ENCODE measurements around the gene FAM3B.
A peak's percentile ranks its signal among the peaks of the same experiment; 100 is the strongest.

FAM3B gene

DNA sequence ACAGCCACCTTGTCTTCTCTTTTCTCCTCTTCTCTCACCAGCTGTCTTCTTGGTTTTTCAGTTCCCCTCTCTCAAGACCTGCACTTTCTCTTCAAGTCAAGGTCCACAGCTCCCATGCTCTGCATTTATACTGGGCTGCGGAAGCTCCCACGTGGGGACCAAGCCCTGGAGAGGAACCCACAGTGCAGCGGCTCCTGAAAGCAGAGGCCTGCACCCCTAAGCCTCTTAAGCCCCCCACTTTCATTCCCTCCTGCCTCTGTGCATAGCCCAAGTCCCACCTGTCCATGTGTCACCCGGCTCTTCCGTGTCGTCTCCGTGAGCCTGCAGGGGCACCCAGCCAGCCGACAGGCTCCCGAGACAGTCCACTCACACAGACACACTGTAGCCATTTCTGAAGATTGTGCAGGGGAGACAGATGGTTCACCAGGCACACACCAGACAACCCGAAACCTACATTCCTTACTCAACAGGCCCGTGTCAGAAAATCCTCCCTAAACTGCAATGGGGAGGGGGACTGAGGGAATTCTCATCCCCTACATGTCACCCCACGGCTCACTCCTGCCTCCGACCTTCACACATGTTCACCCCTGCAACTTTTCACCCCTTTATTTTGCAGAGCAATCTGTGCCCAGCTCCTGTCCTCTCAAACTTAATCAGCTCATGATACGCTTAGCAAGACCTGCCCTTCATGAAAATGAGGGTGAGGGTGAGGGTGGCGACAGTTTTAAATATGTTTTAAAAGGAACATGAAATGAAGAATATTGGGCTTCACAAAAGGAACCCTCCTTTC lies 51.5 kb downstream of the FAM3B start:
- FAIRE-seq (peak; percentile 95), DNase-seq (ENCODE audit: insufficient read length, low spot score) (peak; percentile 59)
- TF ChIP-seq PAX5 (IDR thresholded peaks at IDR 0.05; ENCODE audit: insufficient read depth, low read length, severe bottlenecking) (peak; percentile 33), SPI1 (IDR thresholded peaks at IDR 0.05; ENCODE audit: low read depth, low read length) (peak; percentile 98), POLR2AphosphoS5 (IDR thresholded peaks at IDR 0.05; ENCODE audit: low read depth, low read length) (peak; percentile 41; the same call in 1 of the 2 replicates), TAF1 (IDR thresholded peaks at IDR 0.05; ENCODE audit: low read depth, low read length) (0 out of 2 replicates have a peak, but pooled peaks have one; percentile 1), POU2F2 (IDR thresholded peaks at IDR 0.05; ENCODE audit: low read depth, low read length) (peak; percentile 58; the same call in 1 of the 2 replicates), POLR2A (IDR thresholded peaks at IDR 0.05; ENCODE audit: low read depth, low read length) (no peak)

DNA sequence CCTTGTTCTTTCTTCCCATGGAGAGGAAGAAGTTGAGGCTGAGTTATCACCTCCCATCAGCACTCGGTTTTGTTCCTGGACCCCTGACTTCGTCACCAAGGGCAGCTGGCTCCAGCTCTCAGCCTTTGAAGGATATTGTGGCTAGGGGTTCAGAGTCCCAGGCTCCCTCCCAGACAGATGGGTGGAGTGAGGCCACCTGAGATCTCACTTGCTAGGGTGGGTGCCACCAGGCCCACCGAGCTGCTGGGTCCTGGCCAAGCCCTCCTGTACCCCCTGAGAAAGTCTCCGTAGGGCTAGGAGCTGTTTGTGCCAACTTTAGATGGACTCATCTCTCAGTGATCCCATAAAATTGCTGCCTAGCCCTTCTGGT lies 52.1 kb downstream of the FAM3B start:
- DNase-seq (ENCODE audit: insufficient read length, low spot score) (no peak), FAIRE-seq (no peak)
- TF ChIP-seq POU2F2 (IDR thresholded peaks at IDR 0.05; ENCODE audit: low read depth, low read length) (no peak), PAX5 (IDR thresholded peaks at IDR 0.05; ENCODE audit: insufficient read depth, low read length, severe bottlenecking) (no peak), POLR2AphosphoS5 (IDR thresholded peaks at IDR 0.05; ENCODE audit: low read depth, low read length) (no peak), SPI1 (IDR thresholded peaks at IDR 0.05; ENCODE audit: low read depth, low read length) (no peak), POLR2A (IDR thresholded peaks at IDR 0.05; ENCODE audit: low read depth, low read length) (no peak), TAF1 (IDR thresholded peaks at IDR 0.05; ENCODE audit: low read depth, low read length) (no peak)

DNA sequence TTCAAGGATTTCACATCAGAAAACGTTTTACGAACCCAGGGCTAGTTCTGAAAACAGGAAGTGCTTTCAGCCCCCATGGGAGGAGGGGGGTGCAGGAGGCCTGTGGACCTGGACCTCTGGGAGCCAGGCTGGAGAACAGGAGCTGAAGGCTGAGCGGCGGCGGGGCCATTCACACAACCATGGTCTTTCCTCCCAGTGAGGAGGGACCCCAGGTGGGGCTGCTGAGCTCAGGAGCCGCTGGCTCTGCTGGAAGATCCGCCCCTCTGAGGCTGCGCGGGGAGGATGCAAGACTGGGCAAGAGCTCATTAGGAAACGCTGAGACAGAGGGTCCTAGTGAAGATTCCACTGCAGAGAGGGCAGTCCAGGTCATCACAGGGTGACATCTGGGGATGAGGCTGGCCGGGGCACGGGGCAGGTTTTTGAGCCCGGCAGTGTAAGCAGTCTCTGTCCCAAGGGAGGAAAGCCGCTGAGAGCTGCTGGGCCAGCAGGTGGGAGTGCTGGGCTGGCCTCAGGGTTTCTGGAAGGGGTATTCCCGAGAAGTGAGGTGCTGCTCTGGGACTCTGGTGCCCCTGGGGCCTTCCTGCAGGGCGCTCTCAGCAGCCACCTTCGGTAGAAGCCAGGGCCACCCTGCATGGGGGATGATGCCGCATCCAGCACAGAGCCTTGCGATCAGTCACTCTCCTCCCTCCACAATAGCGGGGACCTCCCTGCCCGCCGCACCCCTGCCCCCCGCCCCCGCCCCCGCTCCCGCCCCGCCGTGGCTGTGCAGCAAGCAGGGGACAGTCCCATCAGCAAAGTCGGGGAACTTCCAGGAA lies 52.7 kb downstream of the FAM3B start:
- no peak for FAIRE-seq
- peak; percentile 42 for DNase-seq (ENCODE audit: insufficient read length, low spot score)
- TF ChIP-seq PAX5 (IDR thresholded peaks at IDR 0.05; ENCODE audit: insufficient read depth, low read length, severe bottlenecking) (no peak), SPI1 (IDR thresholded peaks at IDR 0.05; ENCODE audit: low read depth, low read length) (peak; percentile 97), POU2F2 (IDR thresholded peaks at IDR 0.05; ENCODE audit: low read depth, low read length) (0 out of 2 replicates have a peak, but pooled peaks have one; percentile 22), POLR2AphosphoS5 (IDR thresholded peaks at IDR 0.05; ENCODE audit: low read depth, low read length) (peak; percentile 67; the same call in 1 of the 2 replicates), TAF1 (IDR thresholded peaks at IDR 0.05; ENCODE audit: low read depth, low read length) (0 out of 2 replicates have a peak, but pooled peaks have one; percentile 29), POLR2A (IDR thresholded peaks at IDR 0.05; ENCODE audit: low read depth, low read length) (no peak; the same call in 1 of the 2 replicates)

DNA sequence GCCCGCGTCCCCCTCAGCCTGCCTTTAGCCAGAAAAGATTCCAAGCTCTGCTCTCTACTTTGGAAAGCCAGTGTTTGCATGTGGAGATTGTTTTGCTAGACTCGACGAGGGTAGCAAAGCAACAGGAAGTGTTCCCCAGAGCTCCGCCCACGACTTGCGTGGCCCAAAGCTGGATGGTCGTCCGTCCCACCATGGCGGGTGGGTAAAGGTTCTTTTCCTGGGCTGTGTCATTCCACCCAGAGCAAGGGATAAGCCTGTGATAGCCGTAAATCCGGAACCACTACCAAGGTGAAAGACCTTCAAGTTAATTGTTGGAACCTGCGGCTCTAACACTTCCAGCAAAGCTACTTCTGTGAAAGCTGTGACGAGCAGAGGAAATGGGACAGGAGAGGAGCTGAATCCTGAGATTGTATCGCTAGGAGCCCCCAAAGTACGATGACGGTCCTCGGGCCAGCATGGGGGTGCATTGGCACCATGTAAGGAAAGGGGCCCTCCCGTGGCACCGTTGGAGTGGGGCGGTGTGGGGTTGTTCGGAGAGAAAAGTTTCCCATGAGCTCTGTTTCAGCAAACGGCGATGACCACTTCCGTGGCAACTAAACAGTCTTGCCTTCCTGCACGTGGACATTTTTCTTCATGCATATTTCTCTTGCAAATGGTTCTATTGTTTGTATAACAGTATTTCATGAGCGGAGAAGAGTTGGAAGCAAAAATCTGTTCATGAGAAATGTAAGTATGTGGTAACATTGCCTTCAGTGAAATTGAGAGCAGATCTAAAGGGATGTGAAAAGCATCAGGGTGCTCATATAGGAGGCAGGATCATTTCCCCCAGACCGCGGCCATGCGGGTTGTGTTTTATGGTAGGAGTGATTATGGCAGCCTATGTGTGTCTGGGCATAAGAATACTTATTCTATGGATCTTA lies 53.6 kb downstream of the FAM3B start:
- FAIRE-seq (peak; percentile 94), DNase-seq (ENCODE audit: insufficient read length, low spot score) (peak; percentile 64)
- peak; percentile 65 for TF ChIP-seq SPI1 (IDR thresholded peaks at IDR 0.05; ENCODE audit: low read depth, low read length)
- no peak for TF ChIP-seq TAF1 (IDR thresholded peaks at IDR 0.05; ENCODE audit: low read depth, low read length)
- peak; percentile 45; the same call in 1 of the 2 replicates for TF ChIP-seq POLR2A (IDR thresholded peaks at IDR 0.05; ENCODE audit: low read depth, low read length)

DNA sequence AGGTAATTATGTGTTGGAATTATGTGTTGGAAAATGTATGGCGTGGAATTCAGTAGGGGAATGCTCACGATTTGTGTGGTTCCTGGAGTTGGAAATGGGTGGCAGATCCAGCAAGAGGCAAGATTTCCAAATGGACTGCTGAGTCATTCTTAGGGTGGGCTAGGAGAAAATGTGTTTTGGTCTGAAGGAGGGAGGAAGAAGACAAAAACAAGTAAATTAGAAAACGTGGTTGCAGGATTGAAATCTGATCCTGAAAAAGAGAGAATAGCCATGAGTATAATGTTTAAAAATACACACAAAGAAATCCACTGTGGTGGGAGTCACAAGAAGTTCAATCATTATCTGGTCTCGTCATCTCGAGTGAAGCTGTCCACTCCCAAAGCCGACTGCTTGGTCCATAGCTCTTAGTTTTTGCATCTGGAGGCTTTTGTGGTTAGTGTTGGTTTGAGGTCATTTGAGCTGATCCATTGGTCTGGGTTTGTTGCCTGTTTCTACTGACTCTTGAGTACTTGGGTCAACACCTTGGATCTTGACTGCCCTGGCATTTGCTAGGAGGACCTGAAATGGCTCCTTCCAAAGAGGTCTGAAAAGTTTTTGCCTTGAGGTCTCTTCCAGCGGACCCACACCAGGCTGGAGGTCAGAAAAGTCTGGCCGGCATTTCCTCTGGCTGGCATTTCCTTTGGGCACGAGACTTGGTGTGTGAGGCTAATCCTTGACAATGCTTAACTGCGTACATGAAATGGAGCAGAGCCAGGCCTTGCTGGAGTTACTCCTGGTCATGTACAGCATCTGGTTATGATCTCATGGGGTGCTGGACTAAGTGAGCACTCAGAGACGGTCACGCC lies 54.5 kb downstream of the FAM3B start:
- FAIRE-seq (peak; percentile 41), DNase-seq (ENCODE audit: insufficient read length, low spot score) (no peak)
- TF ChIP-seq SPI1 (IDR thresholded peaks at IDR 0.05; ENCODE audit: low read depth, low read length) (no peak), PAX5 (IDR thresholded peaks at IDR 0.05; ENCODE audit: insufficient read depth, low read length, severe bottlenecking) (no peak), TAF1 (IDR thresholded peaks at IDR 0.05; ENCODE audit: low read depth, low read length) (no peak), POU2F2 (IDR thresholded peaks at IDR 0.05; ENCODE audit: low read depth, low read length) (no peak), POLR2AphosphoS5 (IDR thresholded peaks at IDR 0.05; ENCODE audit: low read depth, low read length) (no peak), POLR2A (IDR thresholded peaks at IDR 0.05; ENCODE audit: low read depth, low read length) (no peak)

DNA sequence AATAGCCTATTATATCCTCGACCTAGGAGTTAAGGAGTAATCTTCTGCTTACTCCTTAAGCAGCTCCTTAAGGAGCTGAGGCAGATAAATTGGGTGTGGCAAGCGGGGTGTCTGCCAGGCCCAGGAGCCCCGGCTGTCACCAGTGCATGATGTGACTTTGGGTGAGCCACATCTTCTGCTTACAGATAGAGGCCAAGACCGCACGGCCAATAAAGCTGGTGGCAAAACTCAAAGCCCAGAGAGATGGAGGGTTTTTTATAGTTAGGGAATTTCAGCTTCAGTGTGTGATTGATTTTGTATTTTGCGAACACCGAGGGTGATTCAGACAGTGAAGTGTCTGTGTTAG lies 55.1 kb downstream of the FAM3B start:
- TF ChIP-seq POU2F2 (IDR thresholded peaks at IDR 0.05; ENCODE audit: low read depth, low read length) (no peak), POLR2A (IDR thresholded peaks at IDR 0.05; ENCODE audit: low read depth, low read length) (no peak), PAX5 (IDR thresholded peaks at IDR 0.05; ENCODE audit: insufficient read depth, low read length, severe bottlenecking) (no peak), POLR2AphosphoS5 (IDR thresholded peaks at IDR 0.05; ENCODE audit: low read depth, low read length) (no peak), SPI1 (IDR thresholded peaks at IDR 0.05; ENCODE audit: low read depth, low read length) (no peak), TAF1 (IDR thresholded peaks at IDR 0.05; ENCODE audit: low read depth, low read length) (no peak)
- DNase-seq (ENCODE audit: insufficient read length, low spot score) (no peak), FAIRE-seq (no peak)

DNA sequence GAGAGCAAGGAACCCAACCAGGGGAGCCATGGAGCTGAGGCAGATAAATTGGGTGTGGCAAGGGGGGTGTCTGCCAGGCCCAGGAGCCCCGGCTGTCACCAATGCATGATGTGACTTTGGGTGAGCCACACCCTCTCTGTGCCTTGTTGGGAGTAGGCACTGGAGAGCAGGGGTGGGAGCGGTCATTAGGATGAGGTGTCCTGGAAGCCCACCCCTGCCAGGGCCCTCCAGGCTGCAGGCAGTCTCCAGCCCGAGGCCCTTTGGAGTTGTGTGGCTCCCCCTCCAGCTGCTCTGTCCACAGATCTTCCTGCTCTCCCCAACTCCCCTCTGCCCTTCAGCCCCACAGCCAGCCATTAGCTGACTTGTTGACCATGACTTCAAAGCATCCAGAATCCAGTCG lies 56.7 kb downstream of the FAM3B start:
- DNase-seq (ENCODE audit: insufficient read length, low spot score) (no peak), FAIRE-seq (no peak)
- TF ChIP-seq POLR2A (IDR thresholded peaks at IDR 0.05; ENCODE audit: low read depth, low read length), result no peak
- TF ChIP-seq SPI1 (IDR thresholded peaks at IDR 0.05; ENCODE audit: low read depth, low read length), result no peak

DNA sequence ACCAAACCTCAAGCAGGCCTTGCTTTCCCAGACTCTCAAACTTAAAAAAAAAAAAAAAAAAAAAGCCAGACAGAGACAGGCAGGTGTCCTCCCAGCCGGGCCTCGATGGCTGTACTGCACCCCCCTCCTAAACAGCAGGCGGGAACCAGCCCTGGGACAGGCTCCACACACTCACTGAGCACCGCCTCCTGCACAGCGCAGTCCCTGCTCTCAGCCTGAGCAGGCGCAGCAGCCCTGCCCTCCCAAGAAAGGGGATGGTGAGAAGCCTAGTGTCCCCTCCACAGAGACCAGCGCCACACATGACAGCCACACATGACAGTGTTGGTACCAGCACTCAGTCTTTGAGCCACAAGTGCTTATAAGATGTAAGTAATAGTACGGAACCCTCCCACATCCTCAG lies 57.2 kb downstream of the FAM3B start:
- DNase-seq (ENCODE audit: insufficient read length, low spot score), result no peak
- FAIRE-seq, result no peak
- TF ChIP-seq POLR2A (IDR thresholded peaks at IDR 0.05; ENCODE audit: low read depth, low read length) (no peak), SPI1 (IDR thresholded peaks at IDR 0.05; ENCODE audit: low read depth, low read length) (no peak), POU2F2 (IDR thresholded peaks at IDR 0.05; ENCODE audit: low read depth, low read length) (no peak), PAX5 (IDR thresholded peaks at IDR 0.05; ENCODE audit: insufficient read depth, low read length, severe bottlenecking) (no peak), POLR2AphosphoS5 (IDR thresholded peaks at IDR 0.05; ENCODE audit: low read depth, low read length) (no peak), TAF1 (IDR thresholded peaks at IDR 0.05; ENCODE audit: low read depth, low read length) (no peak)

Data from GM12891 (cell line).